H9 (cell line): ENCODE results near the gene PTPRQ. TPM values are rescaled to one million over a fixed set of nuclear protein-coding genes. Genes with fewer than 3 reads are reported as not detected.

Experiments
- DNase-seq: peaks from one replicate; pipeline ENCODE4 v3.0.0-alpha.2; 2017
- H2AFZ ChIP-seq: one replicate; pipeline ENCODE4 v1.6.1; 2013; ENCODE audit warnings: mild to moderate bottlenecking, low read length, control low read depth, moderate library complexity
- H2AK5ac ChIP-seq: 2 replicates; pipeline ENCODE4 v1.6.1; 2013; ENCODE audit warnings: low read length, control low read depth, mixed read lengths; ENCODE audit not compliant: insufficient read length
- H2BK120ac ChIP-seq: one replicate; pipeline ENCODE4 v1.6.1; 2013; ENCODE audit warnings: low read depth, mild to moderate bottlenecking, low read length, control low read depth, inconsistent platforms; ENCODE audit not compliant: poor library complexity, severe bottlenecking
- H2BK12ac ChIP-seq: 2 replicates; pipeline ENCODE4 v1.6.1; 2013; ENCODE audit warnings: low read length, control low read depth, mixed read lengths, low read depth; ENCODE audit not compliant: insufficient read length
- H2BK15ac ChIP-seq: 2 replicates; pipeline ENCODE4 v1.6.1; 2013; ENCODE audit warnings: low read depth, low read length, control low read depth
- H2BK20ac ChIP-seq: one replicate; pipeline ENCODE4 v1.6.1; 2013; ENCODE audit warnings: low read depth, mild to moderate bottlenecking, low read length, control low read depth, inconsistent platforms; ENCODE audit not compliant: poor library complexity, severe bottlenecking
- H2BK5ac ChIP-seq: 2 replicates; pipeline ENCODE4 v1.6.1; 2013; ENCODE audit warnings: low read length, control low read depth, mixed read lengths; ENCODE audit not compliant: insufficient read length
- H3K14ac ChIP-seq: 2 replicates; pipeline ENCODE4 v1.6.1; 2013; ENCODE audit warnings: low read length, control low read depth; ENCODE audit not compliant: insufficient read depth
- H3K18ac ChIP-seq: 2 replicates; pipeline ENCODE4 v1.6.1; 2013; ENCODE audit warnings: low read depth, mild to moderate bottlenecking, mixed read lengths, low read length, control low read depth; ENCODE audit not compliant: insufficient read length
- H3K23ac ChIP-seq: 2 replicates; pipeline ENCODE4 v1.6.1; 2013; ENCODE audit warnings: low read length, control low read depth, mixed read lengths, low read depth; ENCODE audit not compliant: insufficient read length
- H3K23me2 ChIP-seq: 2 replicates; pipeline ENCODE4 v1.6.1; 2013; ENCODE audit warnings: low read depth, mild to moderate bottlenecking, mixed read lengths, low read length, control low read depth; ENCODE audit not compliant: insufficient read length, poor library complexity, severe bottlenecking
- H3K27ac ChIP-seq: 2 replicates; pipeline ENCODE4 v1.5.1; 2013; ENCODE audit warnings: low read length, control low read depth, mixed read lengths, low read depth; ENCODE audit not compliant: insufficient read length
- H3K27me3 ChIP-seq: 2 replicates; pipeline ENCODE4 v1.6.1; 2013; ENCODE audit warnings: low read length, control low read depth, inconsistent platforms; ENCODE audit not compliant: insufficient read depth
- H3K4ac ChIP-seq: 2 replicates; pipeline ENCODE4 v1.6.1; 2013; ENCODE audit warnings: low read depth, mild to moderate bottlenecking, control low read depth, inconsistent platforms, low read length, moderate library complexity
- H3K4me1 ChIP-seq: 2 replicates; pipeline ENCODE4 v1.6.1; 2013; ENCODE audit warnings: low read length, control low read depth, inconsistent platforms; ENCODE audit not compliant: insufficient read depth
- H3K4me2 ChIP-seq: 2 replicates; pipeline ENCODE4 v1.6.1; 2013; ENCODE audit warnings: low read length, control low read depth, mixed read lengths; ENCODE audit not compliant: insufficient read length, insufficient read depth
- H3K56ac ChIP-seq: 2 replicates; pipeline ENCODE4 v1.6.1; 2013; ENCODE audit warnings: low read depth, mild to moderate bottlenecking, mixed read lengths, low read length, control low read depth; ENCODE audit not compliant: insufficient read length
- H3K79me1 ChIP-seq: 2 replicates; pipeline ENCODE4 v1.6.1; 2013; ENCODE audit warnings: low read depth, mild to moderate bottlenecking, moderate library complexity, low read length, control low read depth, inconsistent platforms; ENCODE audit not compliant: insufficient read depth, poor library complexity, severe bottlenecking
- H3K79me2 ChIP-seq: 2 replicates; pipeline ENCODE4 v1.6.1; 2013; ENCODE audit warnings: low read length, control low read depth, inconsistent platforms; ENCODE audit not compliant: insufficient read depth
- H3K9ac ChIP-seq: 2 replicates; pipeline ENCODE4 v1.6.1; 2013; ENCODE audit warnings: low read length, control low read depth, mixed read lengths; ENCODE audit not compliant: insufficient read length; ENCODE audit errors: extremely low read depth
- H3K9me3 ChIP-seq: one replicate; pipeline ENCODE4 v1.6.1; 2013; ENCODE audit warnings: low read depth, low read length, inconsistent platforms; ENCODE audit not compliant: control insufficient read depth
- H3T11ph ChIP-seq: one replicate; pipeline ENCODE4 v1.6.1; 2013; ENCODE audit warnings: mild to moderate bottlenecking, low read length, control low read depth, inconsistent platforms
- H4K20me1 ChIP-seq: one replicate; pipeline ENCODE4 v1.6.1; 2013; ENCODE audit not compliant: control insufficient read depth, insufficient read length, insufficient read depth
- H4K5ac ChIP-seq: 2 replicates; pipeline ENCODE4 v1.6.1; 2013; ENCODE audit warnings: low read depth, mild to moderate bottlenecking, mixed read lengths, low read length, control low read depth; ENCODE audit not compliant: insufficient read length
- H4K8ac ChIP-seq: replicated peaks from 2 replicates; pipeline ENCODE4 v1.6.1; 2013; ENCODE audit warnings: low read length, control low read depth, mixed read lengths, low read depth; ENCODE audit not compliant: insufficient read length
- H4K91ac ChIP-seq: 2 replicates; pipeline ENCODE4 v1.6.1; 2013; ENCODE audit warnings: low read depth, mild to moderate bottlenecking, moderate library complexity, mixed read lengths, low read length, control low read depth; ENCODE audit not compliant: insufficient read length
- H3K27ac Mint-ChIP-seq, 3 experiments: 2 replicates in 2 of 3; 3 replicates in 1 of 3; pipeline ENCODE4 v1.8.0; 2020 to 2021; ENCODE audit warnings: mixed read lengths in 3 of 3, mild to moderate bottlenecking in 1 of 3, moderate library complexity in 1 of 3
- H3K27me3 Mint-ChIP-seq: 2 replicates; pipeline ENCODE4 v1.8.0; 2021; ENCODE audit warnings: low read depth, mild to moderate bottlenecking, moderate library complexity, mixed read lengths
- H3K36me3 Mint-ChIP-seq, 3 experiments: 2 replicates in 2 of 3; 3 replicates in 1 of 3; pipeline ENCODE4 v1.8.0; 2020 to 2021; ENCODE audit warnings: low read depth in 3 of 3, mixed read lengths in 3 of 3; ENCODE audit not compliant: insufficient read depth in 1 of 3
- H3K4me1 Mint-ChIP-seq, 2 experiments: 2 replicates each; pipeline ENCODE4 v1.8.0; 2020; ENCODE audit warnings: mixed read lengths in 2 of 2
- H3K4me3 Mint-ChIP-seq, 2 experiments: 2 replicates in 1 of 2; 3 replicates in 1 of 2; pipeline ENCODE4 v1.8.0; 2020 to 2021; ENCODE audit warnings: mild to moderate bottlenecking in 2 of 2, mixed read lengths in 2 of 2, moderate library complexity in 1 of 2
- H3K9me3 Mint-ChIP-seq, 2 experiments: 2 replicates in 1 of 2; 3 replicates in 1 of 2; pipeline ENCODE4 v1.8.0; 2020; ENCODE audit warnings: mild to moderate bottlenecking in 2 of 2, mixed read lengths in 2 of 2, moderate library complexity in 1 of 2
- CTCF ChIP-seq: fragments of 200-600 bp; sonication (generic); conservative IDR thresholded peaks from 3 replicates; pipeline ENCODE4 v1.8.0; 2021; ENCODE audit warnings: antibody characterized with exemption, mild to moderate bottlenecking
- WGBS: extraction: QIAGEN DNeasy Blood & Tissue Kit; methylation state at CpG from one replicate; pipeline ENCODE4 v1.1.7; 2013; ENCODE audit warnings: missing lambda C conversion rate, low lambda C conversion rate, mixed read lengths; ENCODE audit not compliant: insufficient read length; ENCODE audit errors: extremely low coverage; 5-methylcytosine and 5-hydroxymethylcytosine counted together
- total RNA-seq: library from RNA; stranded (reverse); gene quantifications from 2 replicates; pipeline ENCODE4 v1.2.1, GENCODE V29; 2021

Gene PTPRQ
- total RNA-seq, 1 experiment from 2014 or later = not detected

GRCh38 chr12:80412343-80412953 is 31.6 kb upstream of the PTPRQ start:
- H3K23me2 ChIP-seq = no peaks in the 10 kb centered on the region
- TF ChIP-seq CTCF = peak; percentile 89
- H3K79me1 ChIP-seq = no peaks in the 10 kb centered on the region
- Mint-ChIP-seq H3K27ac (no peak overlapping the region), H3K9me3 (no peaks in the 10 kb centered on the region), H3K36me3 (no peaks in the 10 kb centered on the region), H3K4me3 (no peak overlapping the region), H3K27me3 (no peaks in the 10 kb centered on the region; the same call in 1 of the 2 replicates), H3K4me1 (peaks cover 0 to 4% of the 10 kb centered on the region in 2 experiments; a peak in 3 of 4 replicates)
- no peak overlapping the region for H2BK120ac ChIP-seq
- H2AK5ac ChIP-seq = no peak overlapping the region
- H3K23ac ChIP-seq = no peak overlapping the region
- no peak overlapping the region for H4K5ac ChIP-seq
- H3K9ac ChIP-seq = no peak overlapping the region
- H3K4ac ChIP-seq = no peak overlapping the region
- no peak overlapping the region for H3K4me2 ChIP-seq
- no peak overlapping the region for H3K56ac ChIP-seq
- no peaks in the 10 kb centered on the region for H3K9me3 ChIP-seq
- no peak overlapping the region for H2BK12ac ChIP-seq
- H4K20me1 ChIP-seq = no peaks in the 10 kb centered on the region
- no peaks in the 10 kb centered on the region for H3K27me3 ChIP-seq
- H3K14ac ChIP-seq = no peak overlapping the region
- H2BK15ac ChIP-seq = no peak overlapping the region
- no peak overlapping the region for H3K27ac ChIP-seq
- H4K8ac ChIP-seq = no peak overlapping the region
- H2BK20ac ChIP-seq = no peak overlapping the region
- H3K4me1 ChIP-seq = no peaks in the 10 kb centered on the region
- DNase-seq = no peak
- H4K91ac ChIP-seq = no peak overlapping the region
- H2AFZ ChIP-seq = no peak overlapping the region
- no CpG with 5 or more reads among the region's 3 CpGs for WGBS
- no peak overlapping the region for H2BK5ac ChIP-seq
- H3K18ac ChIP-seq = no peak overlapping the region
- no peaks in the 10 kb centered on the region for H3K79me2 ChIP-seq
- H3T11ph ChIP-seq = no peak overlapping the region
